Activated CD8-positive, alpha-beta memory T cell treated with anti-CD3 and anti-CD28 coated beads, Interleukin-2, amount 50 U/mL, for 48 hours (primary cell): Measurements from ENCODE around the gene DUSP8.

Source experiments
- DNase-seq: peaks from one replicate; pipeline ENCODE4 v3.0.0-alpha.2; 2020

DUSP8 gene

DNA sequence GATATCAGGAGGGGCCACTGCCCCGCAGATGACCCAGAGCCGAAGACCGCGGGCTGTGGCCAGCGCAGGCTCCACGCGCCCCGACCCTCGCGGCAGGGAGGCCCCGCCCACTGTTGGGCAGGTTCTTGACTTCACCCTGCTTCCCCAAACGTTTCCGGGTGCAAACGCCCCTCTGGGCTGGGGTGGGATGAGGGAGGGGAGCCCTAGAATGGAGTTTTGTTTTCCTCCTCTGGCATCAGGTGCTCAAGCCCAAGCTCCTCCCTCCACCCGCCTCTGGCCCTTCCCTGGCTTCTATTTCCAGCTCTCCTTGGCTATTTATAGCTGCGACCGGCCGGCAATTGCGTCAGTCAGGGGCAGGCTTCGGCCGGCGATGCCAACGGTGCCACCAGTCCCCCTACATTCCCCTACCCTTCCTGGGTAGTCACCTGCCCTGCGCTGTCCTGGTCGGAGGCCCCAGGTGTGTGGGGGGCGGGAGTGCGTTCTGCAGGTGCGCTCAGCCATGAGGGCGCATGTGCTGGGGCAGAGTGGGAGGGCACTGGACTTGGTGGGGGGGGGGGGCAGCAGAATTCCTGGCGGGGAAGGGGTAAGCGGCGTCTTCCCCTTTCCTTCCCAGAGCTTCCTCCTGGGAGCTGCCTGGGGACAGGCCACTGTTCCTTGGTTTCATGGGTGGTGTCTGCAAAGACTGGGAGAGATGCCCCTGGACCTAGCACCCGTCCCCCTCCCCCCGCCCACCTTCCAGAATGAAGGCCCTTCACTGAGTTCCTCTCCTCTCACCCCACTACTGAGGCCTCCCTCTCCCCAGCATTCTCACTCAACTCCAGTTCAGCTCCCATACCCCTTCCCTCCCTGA lies 23.6 kb downstream of the DUSP8 start:
- no peak for DNase-seq

DNA sequence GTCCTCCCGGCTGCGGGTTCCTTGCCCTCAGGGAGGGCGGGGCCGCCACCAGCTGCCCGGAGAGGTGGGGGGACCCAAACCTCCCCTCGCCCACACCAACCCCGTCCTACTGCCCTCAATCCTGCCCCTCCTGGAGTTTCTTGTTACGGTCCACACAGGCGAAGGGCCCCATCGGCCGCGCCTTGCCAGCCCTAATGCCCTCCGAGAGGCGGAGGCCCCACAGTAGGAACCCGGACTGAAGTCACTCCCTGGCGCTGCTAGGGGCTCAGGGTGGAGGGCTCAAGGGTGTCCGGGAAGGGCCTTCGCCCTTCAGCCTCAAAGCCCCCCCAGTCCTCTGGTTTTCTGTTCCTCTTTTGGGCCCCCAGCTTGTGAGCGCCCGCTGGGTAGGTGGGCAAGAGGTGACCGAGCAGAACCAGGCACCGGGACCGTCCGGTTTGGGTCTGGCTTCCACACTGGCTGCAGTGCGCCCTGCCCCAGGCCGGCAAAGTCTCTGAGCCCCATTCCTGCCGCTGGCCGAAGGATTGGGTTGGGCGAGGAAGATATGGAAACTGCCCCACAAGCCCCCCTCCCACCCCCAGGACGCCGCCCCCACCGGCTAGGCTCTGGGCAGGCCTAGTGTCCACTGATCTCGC lies 24.5 kb downstream of the DUSP8 start:
- DNase-seq = no peak

- peak; percentile 75 for DNase-seq
These were observed 25.3 kb downstream of the DUSP8 start for GRCh38 chr11:1546536-1547466.

DNA sequence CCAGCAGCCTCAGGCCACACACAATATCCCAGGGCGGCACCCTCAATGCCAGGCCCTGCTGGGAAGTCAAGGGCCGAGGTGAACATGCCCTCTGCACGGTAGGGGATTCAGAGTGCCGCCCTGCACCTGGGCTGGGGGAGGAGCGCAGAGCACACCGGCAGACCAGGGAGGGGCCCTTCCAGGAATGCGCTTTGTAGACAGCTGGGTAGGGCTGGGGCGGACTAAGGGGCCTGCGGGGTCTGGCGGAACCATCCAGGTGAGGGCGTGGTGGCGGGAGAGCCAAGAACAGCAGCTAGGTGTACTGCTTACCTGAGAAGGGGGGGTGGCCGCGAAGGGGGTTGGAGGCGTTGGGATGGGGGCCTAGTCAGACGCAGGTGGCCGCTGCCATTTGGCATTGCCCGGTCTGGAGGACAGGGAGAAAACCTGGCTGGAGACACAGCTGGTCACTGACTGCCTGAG lies 26.0 kb downstream of the DUSP8 start:
- DNase-seq = no peak

GRCh38 chr11:1545432-1545831 lies 26.6 kb downstream of the DUSP8 start:
- no peak for DNase-seq

DNA sequence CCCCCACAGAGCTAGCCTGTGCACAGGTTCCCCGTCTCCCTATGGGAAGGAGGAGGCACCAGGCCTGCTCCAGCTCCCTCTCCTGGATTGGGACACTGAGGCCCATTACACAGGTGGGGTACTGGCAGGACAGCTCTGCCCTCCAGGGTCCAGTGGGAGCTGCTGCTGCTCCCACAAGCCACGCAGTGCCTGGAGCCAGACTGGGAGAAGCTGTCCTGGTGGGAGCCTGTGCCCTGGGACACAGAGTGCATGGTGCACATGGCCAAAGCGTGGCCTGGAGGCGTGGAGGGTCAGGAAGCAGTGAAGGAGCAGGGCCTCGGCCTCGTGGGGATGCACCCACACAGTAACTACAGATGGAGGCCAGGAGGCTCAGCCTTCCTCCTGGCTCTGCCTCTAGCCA lies 27.5 kb downstream of the DUSP8 start:
- DNase-seq = no peak

DNA sequence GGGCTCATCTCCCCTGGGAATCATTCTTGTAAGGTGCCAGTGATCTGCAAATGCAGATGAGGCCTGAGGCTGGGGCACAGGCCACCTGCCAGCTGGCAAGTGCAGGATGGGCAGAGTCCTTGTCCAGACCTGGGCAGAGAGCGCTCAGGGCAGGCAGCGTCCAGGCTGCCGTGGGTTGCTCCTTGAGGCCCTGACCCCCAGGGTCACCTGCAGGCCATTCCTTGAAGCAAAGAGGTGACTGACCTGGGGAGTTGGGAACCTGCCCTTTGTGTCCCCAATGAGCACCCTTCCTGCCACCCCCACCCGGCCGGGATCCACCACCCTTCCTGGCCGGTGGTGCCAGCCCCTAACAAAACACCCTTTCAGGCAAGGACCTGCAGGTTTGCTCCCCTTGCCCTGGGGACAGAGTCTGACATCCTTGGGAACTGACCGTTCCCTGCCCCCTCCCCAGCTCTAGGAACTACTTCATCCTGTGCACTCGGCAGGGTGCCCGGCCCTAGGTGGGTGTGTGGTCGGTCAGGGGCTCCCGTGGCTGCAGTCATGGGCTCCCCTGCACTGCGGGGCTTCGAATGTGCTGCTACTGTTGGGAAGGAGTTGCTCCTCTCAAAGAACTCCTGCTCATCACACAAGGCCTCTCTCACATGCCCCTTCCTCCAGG lies 28.3 kb downstream of the DUSP8 start:
- DNase-seq = no peak

DNA sequence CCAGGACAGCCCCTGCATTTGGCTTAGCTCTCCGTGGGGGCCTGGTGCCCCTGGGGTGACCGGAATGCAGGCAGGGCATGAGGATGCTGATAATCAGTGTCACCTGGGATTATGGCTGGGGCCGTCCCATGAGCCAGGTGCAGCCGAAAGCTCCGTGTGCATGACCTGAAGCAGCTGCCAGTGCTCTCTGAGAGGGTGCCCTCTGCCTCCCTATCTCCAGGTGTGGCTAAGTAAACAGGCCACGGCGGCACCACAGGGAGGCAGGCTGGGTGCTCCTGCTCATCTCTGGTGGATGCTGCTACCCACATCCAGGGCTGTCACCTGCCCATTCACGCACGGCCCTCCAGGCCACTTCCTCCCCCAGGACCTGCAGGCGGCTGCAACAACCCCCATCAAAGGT lies 29.8 kb downstream of the DUSP8 start:
- DNase-seq = no peak

- DNase-seq = no peak
These were observed 30.4 kb downstream of the DUSP8 start for GRCh38 chr11:1541474-1542204.

DNA sequence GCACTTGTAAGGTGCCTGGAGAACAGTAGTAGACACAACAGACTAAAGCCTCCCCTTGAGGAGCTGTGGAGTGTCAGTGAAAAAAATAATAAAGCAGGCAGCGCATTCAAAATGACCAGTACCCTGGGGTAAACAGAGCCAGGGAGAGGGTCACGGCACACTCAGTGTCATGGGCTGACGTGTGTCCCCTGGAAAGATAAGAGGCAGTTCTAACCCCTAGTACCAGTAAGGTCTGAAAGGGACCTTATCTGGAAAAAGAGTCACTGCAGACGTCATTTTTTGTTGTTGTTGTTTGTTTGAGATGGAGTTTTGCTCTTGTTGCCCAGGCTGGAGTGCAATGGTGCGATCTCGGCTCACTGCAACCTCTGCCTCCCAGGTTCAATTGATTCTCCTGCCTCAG lies 32.0 kb downstream of the DUSP8 start:
- DNase-seq = no peak

DNA sequence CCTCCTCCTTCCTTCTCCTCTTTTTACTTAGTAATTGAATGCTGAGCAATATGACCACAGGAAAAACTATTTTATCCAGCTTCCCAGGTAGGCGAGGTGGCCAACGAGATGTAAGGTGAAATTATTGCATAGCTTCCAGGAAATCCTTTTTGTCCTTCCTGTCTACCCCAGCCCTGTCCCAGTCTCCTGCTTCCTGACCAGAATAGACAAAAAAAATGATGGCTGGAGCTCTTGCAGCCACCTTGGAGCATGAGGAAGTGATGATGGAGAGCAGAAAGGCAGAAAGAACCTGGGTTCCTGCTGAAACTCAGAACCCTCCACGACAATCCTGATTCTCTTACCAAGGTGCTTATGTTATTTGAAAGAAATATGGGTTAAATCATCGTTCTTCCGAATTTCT lies 33.9 kb downstream of the DUSP8 start:
- DNase-seq = no peak

GRCh38 chr11:1536065-1536843 lies 35.8 kb downstream of the DUSP8 start:
- DNase-seq = no peak

DNA sequence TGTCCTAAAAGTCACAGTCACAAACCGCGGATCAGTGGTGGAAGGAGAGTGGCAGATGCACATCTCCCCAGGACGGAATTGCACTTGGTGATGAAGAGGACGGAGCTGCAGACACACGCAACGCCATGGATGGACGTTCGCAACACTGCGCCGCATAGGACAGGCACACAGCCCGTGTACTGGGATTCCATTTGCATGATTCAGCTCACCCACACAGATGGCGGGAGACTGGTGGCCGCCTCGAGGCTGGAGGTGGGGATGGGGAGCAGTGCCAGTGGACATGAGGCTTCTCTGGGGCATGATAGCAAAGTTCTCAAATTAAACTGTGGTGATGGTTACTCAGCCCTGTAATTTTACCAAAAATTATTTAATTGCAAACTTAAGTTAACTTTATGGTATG lies 37.4 kb downstream of the DUSP8 start:
- no peak for DNase-seq

- DNase-seq = no peak
These were observed 37.9 kb downstream of the DUSP8 start for GRCh38 chr11:1534171-1534570.

GRCh38 chr11:1533342-1533725 lies 38.7 kb downstream of the DUSP8 start:
- no peak for DNase-seq

- DNase-seq = no peak
These were observed 39.3 kb downstream of the DUSP8 start for GRCh38 chr11:1532606-1533341.

GRCh38 chr11:1532014-1532586 lies 40.0 kb downstream of the DUSP8 start:
- DNase-seq = no peak

DNA sequence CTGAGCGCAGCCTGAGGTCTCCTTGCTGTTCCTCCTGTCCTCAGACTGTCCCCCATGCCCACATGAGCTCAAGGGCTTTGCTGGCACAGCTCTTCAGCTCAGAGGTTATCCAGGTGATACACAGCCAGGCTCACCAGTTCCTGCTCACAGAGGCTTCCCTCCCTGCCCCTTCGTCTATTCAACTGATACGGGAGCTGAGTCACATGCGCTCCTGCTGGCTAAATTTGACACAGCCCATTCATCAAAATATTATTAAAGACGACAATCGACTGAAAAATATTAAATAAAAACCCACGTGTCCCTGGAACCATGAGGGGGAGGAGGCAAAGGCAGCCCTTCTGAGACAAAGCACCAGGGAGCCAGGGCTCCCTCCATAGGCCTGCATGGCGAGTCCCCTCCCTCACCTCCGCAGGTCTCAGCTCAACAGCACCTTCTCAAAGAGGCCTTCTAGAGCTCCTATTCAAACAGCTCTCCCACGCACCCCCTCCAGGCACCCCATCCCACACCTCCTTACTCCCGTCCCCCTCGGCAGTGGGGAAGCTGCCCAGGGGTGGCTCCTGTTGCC lies 40.5 kb downstream of the DUSP8 start:
- no peak for DNase-seq

DNA sequence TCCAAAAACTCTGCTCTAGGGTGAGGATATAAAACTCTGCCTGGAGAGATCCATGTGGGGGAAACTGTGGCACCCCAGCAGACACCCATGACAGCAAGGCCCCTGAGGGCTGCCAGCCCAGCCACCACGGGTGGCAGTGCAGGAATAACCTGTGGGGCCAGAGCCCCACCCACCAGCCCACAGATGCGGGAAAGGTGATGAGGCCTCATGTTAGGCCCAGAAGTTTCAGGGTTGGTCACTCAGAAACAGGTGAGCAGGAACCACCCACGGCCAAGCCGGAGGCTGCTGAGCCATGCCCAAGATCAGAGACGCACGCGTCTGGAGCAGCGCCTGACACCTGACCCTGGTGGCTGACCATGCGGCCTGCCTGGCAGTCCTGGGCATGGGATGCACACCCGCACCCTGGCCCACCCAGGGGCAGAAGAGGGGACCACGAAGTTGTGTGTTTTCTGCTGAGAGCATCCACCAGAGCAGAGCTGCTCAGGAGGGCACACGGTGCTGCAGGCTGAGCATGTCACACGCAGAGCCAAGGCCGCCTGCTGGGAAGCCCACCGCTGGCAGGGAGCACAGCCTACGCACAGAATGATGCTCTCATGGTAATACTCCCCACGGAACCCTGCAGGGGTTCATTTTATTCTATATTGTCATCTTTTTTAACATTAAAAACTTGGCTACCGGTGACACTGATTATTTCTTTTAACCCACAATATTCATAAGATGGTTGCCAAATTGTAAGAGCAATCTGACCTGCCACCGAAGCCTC lies 41.2 kb downstream of the DUSP8 start:
- no peak for DNase-seq
